KOPT-K1 (cell line): Measurements from ENCODE around the gene KRTAP4-8.
"Not testable (repeated sequence)": the region's sequence is repeated elsewhere in the genome, so short reads cannot be mapped to it uniquely, and the experiment has no call there.

Source experiments
- H3K27ac ChIP-seq: fragments of 200-600 bp; sonication (generic); 2 replicates; pipeline ENCODE4 v1.5.1; 2016; ENCODE audit warnings: antibody characterized with exemption, mild to moderate bottlenecking, low read depth, low read length; ENCODE audit not compliant: poor library complexity, severe bottlenecking
- H3K36me3 ChIP-seq: fragments of 200-600 bp; sonication (generic); 2 replicates; pipeline ENCODE4 v1.5.1; 2017; ENCODE audit warnings: antibody characterized with exemption, mild to moderate bottlenecking, low read length, moderate library complexity; ENCODE audit not compliant: insufficient read depth
- H3K9me3 ChIP-seq: fragments of 200-600 bp; sonication (generic); 2 replicates; pipeline ENCODE4 v1.5.1; 2017; ENCODE audit warnings: antibody characterized with exemption, low read length, mild to moderate bottlenecking; ENCODE audit not compliant: insufficient read depth, poor library complexity, severe bottlenecking

Gene KRTAP4-8

DNA sequence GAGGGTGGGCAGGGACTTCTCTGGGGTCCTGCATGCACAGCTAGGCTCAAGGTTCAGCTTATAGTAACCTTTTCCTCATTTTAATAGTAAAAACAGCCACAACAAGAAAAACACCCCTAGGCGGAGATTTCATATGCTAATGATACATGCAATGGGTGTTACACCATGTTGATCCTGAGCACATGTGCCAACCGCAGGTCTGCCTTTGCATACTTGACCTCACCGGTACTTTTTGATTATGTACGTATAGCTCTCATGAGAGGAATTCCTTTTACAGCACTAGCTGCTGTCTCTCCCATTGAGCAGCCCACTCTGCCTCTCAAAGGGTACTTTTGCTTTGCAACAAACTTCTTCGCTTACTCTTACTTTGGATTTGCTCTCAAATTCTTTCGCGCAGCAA lies 1.9 kb downstream of the KRTAP4-8 start:
- no peak overlapping the region for H3K27ac ChIP-seq
- peaks cover 12% of the 10 kb centered on the region for H3K9me3 ChIP-seq
- H3K36me3 ChIP-seq: no peaks in the 10 kb centered on the region

DNA sequence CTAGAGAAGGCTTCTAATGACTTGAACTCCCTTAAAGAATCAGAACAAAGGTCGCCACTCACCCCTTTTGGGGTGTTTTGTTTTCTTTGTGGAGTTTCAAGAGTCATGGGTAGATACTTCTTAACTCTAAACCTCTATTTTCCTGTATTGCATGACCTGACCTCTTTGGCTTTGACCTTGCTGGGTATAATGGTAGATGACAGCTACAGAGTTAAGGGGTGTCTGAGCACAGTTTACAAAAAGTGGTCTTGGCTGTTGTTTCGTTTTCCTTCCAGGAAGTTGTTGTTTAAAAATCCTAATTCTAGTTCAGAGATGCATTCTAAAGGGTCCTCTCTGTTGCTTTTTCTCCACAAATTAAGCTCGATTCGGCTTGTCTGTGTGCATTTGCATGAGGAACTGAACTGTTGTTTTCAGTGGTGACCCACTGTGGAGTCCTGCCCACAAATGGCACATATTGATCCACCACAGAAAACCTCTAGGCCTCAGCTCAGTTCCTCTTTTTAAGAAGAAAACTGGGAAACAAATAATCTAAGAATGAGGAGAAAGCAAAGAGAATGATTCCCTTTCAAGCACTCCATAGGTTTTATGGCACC lies 9.1 kb downstream of the KRTAP4-8 start:
- H3K36me3 ChIP-seq, H3K27ac ChIP-seq: not testable (repeated sequence)
- peaks cover 12% of the 10 kb centered on the region for H3K9me3 ChIP-seq

DNA sequence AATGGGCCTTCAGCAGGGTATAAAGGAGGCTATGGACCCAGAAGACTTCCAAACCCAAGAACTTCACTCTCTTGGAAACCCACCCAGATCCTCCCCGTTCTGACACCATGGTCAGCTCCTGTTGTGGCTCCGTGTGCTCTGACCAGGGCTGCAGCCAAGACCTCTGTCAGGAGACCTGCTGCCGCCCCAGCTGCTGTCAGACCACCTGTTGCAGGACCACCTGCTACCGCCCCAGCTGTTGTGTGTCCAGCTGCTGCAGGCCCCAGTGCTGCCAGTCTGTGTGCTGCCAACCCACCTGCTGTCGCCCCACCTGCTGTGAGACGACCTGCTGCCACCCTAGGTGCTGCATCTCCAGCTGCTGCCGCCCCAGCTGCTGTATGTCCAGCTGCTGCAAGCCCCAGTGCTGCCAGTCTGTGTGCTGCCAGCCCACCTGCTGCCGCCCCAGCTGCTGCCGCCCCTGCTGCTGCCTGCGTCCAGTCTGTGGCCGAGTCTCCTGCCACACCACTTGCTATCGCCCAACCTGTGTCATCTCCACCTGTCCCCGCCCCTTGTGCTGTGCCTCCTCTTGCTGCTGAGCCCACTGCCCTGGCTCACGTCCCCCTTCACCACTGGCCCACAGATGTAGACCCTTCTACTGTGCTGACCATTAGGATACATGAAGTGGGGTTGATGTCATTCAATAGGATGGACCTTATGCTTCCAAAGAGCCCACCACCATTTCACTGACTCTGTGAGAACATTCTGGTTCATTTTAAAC lies 13.7 kb downstream of the KRTAP4-8 start, which contains the start of gene KRTAP4-7:
KRTAP4-7 (plus strand) TSS at position 51 of the 757 bp plus-strand sequence; CDS start at position 108, 57 bp downstream.
- not testable (repeated sequence) for H3K36me3 ChIP-seq, H3K27ac ChIP-seq, H3K9me3 ChIP-seq

DNA sequence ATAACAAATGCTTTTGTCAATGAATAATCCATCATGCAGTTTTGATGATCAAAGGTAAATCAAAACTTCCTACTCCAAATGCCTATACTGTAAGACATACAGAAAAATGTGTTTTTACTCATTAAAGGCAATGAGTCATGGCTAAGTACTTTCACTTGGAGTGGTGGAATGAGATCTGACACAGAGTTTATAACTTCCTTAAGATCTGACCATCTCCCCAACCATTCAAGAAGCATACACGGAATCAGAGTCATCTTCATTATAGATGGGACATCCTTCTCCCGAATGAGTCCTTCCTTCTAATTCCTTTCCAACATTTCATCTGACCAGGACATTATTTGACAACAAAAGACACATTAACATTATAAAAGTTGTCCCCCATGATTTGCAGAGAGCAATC lies 14.5 kb downstream of the KRTAP4-8 start:
- not testable (repeated sequence) for H3K27ac ChIP-seq, H3K36me3 ChIP-seq, H3K9me3 ChIP-seq

DNA sequence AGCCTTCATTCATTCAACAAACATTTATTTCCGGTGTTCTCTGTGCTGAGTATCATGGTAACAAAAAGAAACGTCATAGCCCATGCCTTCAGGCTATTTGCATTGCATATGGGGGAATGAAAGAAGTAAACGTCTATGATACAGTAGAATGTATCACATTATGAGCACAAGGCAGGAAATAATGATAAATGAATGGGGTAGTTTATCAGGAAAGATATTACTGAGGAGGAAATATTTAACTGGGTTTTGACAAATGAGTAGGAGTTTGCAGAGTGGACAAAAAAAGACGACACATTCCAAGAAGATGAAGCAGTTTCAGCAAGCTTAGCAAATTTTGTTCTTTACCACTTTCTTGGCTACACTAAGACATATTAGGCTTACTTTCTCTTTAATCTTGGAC lies 15.3 kb downstream of the KRTAP4-8 start:
- Histone ChIP-seq H3K36me3 (no peaks in the 10 kb centered on the region), H3K9me3 (no peaks in the 10 kb centered on the region), H3K27ac (no peak overlapping the region)

DNA sequence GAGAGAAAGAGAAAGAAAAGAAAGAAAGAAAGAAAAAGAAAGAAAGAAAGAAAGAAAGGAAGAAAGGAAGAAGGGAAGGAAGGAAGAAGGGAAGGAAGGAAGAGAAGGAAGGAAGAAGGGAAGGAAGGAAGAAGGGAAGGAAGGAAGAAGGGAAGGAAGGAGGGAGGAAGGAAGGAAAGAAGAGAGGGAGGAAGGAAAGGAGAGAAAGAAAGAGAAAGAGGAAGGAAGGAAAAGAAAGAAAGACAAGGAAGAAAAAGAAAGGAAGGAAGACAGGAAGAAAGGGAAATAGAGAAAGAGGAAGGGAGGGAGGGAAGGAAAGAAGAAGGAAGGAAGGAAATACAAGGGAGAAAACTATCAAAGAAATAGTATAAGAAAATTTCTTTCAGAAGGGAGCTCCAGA lies 21.2 kb downstream of the KRTAP4-8 start:
- Histone ChIP-seq H3K27ac (no peak overlapping the region), H3K9me3 (no peaks in the 10 kb centered on the region), H3K36me3 (no peaks in the 10 kb centered on the region)

DNA sequence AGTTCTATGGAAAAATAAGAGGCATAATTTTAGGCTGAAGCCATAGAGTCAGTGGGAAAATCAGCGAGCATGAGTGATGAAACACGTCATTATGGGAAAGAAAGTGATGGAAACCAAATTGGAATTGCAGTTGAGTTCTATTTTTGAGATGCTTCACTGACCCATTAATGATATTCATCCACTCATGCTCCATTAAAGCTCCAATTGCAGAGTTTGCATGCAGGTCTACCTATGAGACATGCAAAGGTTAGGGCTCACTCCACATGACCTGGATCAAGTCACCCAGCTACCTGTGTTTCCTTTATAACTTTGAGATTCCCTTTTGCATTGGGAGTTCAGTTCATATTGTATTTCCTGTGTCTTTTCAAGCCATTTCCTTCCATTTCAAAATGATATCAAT lies 24.3 kb downstream of the KRTAP4-8 start:
- H3K36me3 ChIP-seq: no peaks in the 10 kb centered on the region
- no peaks in the 10 kb centered on the region for H3K9me3 ChIP-seq
- no peak overlapping the region for H3K27ac ChIP-seq

DNA sequence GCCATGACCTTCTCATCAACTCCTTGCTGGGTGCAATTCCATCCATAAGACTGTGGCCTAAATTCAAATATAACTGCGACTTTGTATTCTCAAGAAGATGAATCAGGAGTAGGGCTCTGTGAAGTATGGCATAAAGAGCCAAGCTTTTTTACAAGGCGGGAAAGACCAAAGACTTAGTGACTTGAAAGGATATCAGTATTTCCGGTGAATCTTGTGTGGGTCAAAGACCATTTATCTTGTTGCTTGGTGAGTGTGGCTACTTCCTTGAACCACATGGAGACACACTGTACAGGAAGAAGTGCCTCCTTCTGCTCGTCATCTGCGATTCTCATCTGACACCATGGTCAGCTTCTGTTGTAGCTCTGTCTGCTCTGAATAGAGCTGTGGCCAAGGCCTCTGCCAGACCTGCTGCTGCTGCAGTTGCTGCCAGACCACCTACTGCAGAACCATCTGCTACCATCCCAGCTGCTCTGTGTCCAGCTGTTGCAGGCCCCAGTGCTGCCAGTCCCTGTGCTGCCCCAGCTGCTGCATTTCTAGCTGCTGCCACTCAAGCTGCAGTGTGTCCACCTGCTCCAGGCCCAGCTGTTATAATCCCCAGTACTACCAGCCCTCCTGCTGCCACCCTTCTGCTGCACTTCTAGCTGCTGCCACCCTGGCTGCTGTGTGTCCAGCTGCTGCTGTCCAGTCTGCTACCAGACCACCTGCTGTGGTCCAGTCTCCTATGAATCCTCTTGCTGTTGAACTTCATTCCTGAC lies 26.2 kb downstream of the KRTAP4-8 start:
- no peaks in the 10 kb centered on the region for H3K36me3 ChIP-seq
- H3K27ac ChIP-seq: no peak overlapping the region
- no peaks in the 10 kb centered on the region for H3K9me3 ChIP-seq

DNA sequence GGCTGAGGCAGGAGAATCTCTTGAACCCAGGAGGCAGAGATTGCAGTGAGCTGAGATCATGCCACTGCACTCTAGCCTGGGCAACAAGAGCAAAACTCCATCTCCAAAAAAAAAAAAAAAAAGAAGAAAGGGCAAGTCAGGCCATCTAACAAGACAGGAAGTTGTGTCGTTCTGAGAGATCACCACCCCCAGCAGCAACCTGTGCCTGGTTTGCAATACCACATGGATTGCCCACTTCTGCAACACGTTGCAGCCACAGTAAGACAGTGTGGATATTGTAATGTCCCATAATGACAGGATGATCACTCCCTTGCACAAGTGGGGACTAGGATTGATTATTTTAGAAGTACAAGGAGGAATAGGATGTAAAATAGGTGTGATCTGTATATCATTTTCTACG lies 28.9 kb downstream of the KRTAP4-8 start:
- H3K36me3 ChIP-seq: no peaks in the 10 kb centered on the region
- H3K27ac ChIP-seq: no peak overlapping the region
- no peaks in the 10 kb centered on the region for H3K9me3 ChIP-seq

DNA sequence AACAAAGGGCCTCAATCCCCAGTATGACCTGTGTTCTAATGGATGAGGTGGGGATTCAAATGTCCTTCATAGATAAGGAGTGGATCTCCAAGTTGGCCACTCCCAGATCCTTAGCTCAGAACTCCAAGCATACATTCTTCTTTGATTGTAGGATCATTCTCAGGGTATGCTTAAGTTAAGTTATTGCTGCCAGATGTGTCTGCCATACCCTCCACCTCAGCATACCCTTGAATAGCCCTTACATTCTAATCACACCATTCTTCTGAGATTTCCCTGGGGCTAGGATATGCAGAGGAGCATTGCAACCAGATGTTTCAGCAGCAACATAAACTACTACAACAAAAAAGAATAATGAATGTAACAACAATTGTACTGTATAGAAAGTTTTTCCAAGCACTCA lies 30.7 kb downstream of the KRTAP4-8 start:
- no peak overlapping the region for H3K27ac ChIP-seq

DNA sequence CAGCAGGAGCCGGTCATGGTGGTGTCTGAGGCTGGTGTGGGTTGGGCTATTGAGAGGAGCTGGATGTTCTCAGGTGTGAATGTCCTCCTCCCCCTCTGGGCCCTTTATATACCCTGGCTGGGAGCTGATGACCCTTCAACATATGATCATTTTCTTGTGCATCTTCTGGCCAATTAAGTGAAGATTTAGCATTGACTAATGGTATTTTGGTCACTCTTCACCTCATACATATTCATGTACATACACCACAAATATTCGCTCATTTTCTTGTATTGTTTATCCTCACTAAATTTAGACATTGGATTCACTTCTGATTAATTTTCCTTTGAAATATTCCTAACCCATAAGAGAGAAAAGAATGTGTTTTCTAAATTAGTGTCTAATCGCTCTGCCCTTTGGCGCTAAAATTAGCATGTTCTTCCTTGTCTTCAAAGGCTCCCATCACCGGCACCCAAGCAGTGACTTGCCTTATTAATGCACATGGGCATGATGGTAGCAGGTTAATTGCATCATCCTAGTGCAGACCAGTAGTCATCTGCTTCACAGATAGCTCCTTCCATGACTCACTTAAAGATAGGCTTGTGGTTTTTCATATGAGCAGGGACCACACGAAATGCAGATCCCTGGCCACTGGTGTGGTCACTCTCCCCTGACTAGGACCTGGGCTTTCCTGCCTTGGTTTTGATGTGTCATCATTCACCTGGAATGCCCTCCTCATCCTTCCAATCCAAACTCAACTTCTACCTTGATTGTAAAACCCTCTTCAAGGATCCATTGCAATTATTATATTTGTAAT lies 31.9 kb downstream of the KRTAP4-8 start, which contains the start of gene KRTAP2-4:
KRTAP2-4 (minus strand) TSS at position 51 of the 796 bp plus-strand sequence; CDS start at position 17, 34 bp downstream.
- Histone ChIP-seq H3K36me3 (no peaks in the 10 kb centered on the region), H3K9me3 (no peaks in the 10 kb centered on the region), H3K27ac (no peak within 1 kb of the TSS)

More for the DNA sequence above, 30.7 kb downstream of the KRTAP4-8 start:
- Histone ChIP-seq H3K36me3 (no peaks in the 10 kb centered on the region), H3K9me3 (no peaks in the 10 kb centered on the region)

DNA sequence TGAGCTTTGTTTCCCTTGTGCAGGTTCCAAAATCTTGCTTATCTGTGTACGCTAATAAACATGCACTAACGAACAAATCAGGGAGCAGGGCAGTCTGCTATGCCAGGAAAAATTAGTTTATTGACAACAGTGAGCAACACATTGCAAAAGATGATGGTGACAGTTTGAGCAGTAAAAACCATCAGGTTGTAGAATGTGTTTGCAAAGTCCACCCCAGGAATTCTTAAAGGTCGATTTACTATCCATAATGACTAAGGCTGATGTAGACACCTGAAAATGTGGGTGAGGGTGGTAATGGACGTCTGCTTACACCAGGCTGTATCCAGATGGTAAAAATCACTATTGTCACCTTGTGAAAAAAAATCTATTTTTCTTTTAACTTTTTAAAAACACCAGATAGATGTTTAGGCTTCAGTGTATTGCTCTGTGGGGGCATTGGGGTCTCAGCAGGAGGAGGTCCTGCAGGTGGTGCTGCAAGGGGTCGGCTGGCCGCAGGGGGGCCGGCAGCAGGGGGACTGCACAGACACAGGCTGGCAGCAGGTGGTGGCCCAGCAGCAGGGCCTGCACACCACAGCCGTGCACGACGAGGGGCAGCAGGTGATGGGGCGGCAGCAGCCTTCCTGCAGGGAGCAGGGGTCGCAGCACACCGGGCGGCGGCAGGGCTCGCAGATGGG lies 32.8 kb downstream of the KRTAP4-8 start:
- H3K27ac ChIP-seq, H3K36me3 ChIP-seq, H3K9me3 ChIP-seq: not testable (repeated sequence)

DNA sequence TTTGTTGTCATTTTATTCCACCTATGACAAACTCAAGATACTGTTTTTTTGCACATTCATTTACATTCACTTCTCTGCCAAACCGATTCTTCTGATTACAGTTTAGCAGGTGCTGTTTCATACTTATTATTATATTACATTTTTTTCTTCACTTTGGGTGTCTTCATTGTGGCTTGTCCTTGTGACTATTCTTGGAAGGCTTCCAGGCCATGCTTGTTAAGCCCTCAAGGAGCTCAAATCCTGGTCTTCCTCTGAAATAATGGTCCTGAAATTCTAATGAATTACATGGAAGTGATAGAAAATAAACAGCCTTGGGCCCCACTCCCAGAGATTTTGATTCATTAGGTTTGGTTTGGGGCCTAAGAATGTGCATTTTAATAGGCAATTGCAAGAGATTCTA lies 33.6 kb downstream of the KRTAP4-8 start:
- Histone ChIP-seq H3K36me3 (no peaks in the 10 kb centered on the region), H3K27ac (no peak overlapping the region), H3K9me3 (no peaks in the 10 kb centered on the region)

DNA sequence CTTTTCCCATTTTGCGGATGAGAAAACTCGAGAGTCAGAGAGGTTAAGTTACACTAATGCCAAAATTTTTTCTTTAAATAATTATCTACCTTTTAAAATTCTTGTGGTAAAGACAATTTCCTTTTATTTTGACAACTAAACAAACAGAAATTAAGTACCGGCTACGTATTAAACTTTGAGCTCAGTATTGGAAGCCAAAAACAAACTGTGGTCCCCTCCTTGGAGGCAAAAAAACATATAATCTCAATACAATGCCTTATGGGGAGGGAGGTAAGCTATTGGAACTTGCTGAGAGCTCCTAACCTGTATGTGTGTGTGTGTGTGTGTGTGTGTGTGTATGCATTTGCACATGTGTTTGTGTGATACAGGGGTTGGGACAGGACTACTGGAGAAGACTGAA lies 34.5 kb downstream of the KRTAP4-8 start:
- Histone ChIP-seq H3K27ac (no peak overlapping the region), H3K36me3 (no peaks in the 10 kb centered on the region), H3K9me3 (no peaks in the 10 kb centered on the region)
